HEK293 (cell line): ENCODE data around the gene GDF9.

Experiments used
- ZNF514 ChIP-seq: fragments of 450-650 bp; formaldehyde crosslinking; IDR thresholded peaks from 2 replicates; pipeline ENCODE4 v1.5.1; 2016; ENCODE audit warnings: missing biosample characterization, missing genetic modification characterization
- TF ChIP-seq, protein P1 (sequence below): fragments of 450-650 bp; formaldehyde crosslinking; IDR thresholded peaks from 2 replicates; pipeline ENCODE4 v1.5.1; 2017; ENCODE audit warnings: missing biosample characterization, missing genetic modification characterization

GDF9 gene

DNA sequence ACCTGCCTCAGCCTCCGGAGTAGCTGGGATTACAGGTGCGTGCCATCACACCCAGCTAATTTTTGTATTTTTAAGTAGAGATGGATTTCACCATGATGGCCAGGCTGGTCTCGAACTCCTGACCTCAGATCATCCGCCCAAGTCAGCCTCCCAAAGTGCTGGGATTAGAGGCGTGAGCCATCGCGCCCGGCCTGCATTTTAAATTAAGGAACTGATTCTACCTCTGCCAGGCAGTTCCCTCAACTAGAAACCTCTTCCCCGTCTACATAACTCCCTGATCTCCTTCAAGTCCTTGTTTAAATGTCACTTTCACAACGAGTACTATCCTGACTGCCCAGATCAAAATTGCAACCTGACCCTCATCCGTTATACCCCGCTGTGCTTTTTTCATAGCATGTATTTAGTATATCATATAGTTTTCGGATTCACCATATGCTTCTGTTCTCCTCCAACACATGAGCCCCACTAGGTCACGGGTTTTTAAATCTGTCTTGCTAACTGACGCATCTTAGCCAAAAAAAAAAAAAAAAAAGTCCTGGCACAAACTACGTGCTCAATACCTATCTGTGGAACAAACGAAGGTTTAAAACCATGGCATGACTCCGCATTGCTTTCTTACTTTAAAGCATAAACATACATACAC, 54.0 kb downstream of the GDF9 start (continued):
- TF ChIP-seq, protein P1, sequence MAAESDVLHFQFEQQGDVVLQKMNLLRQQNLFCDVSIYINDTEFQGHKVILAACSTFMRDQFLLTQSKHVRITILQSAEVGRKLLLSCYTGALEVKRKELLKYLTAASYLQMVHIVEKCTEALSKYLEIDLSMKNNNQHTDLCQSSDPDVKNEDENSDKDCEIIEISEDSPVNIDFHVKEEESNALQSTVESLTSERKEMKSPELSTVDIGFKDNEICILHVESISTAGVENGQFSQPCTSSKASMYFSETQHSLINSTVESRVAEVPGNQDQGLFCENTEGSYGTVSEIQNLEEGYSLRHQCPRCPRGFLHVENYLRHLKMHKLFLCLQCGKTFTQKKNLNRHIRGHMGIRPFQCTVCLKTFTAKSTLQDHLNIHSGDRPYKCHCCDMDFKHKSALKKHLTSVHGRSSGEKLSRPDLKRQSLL, result no peak
- no peak for TF ChIP-seq ZNF514
